DMS114 treated with DMSO at 0.1 percent for 48 hours (cell line): ENCODE results near the gene ERV3-1.
"Not testable (repeated sequence)": the region's sequence is repeated elsewhere in the genome, so short reads cannot be mapped to it uniquely, and the experiment has no call there.

Source experiments
- DNase-seq: peaks from one replicate; lab custom pipeline; 2025; ENCODE audit not compliant: unreplicated experiment; lab: John Stamatoyannopoulos, UW

Gene ERV3-1

DNA sequence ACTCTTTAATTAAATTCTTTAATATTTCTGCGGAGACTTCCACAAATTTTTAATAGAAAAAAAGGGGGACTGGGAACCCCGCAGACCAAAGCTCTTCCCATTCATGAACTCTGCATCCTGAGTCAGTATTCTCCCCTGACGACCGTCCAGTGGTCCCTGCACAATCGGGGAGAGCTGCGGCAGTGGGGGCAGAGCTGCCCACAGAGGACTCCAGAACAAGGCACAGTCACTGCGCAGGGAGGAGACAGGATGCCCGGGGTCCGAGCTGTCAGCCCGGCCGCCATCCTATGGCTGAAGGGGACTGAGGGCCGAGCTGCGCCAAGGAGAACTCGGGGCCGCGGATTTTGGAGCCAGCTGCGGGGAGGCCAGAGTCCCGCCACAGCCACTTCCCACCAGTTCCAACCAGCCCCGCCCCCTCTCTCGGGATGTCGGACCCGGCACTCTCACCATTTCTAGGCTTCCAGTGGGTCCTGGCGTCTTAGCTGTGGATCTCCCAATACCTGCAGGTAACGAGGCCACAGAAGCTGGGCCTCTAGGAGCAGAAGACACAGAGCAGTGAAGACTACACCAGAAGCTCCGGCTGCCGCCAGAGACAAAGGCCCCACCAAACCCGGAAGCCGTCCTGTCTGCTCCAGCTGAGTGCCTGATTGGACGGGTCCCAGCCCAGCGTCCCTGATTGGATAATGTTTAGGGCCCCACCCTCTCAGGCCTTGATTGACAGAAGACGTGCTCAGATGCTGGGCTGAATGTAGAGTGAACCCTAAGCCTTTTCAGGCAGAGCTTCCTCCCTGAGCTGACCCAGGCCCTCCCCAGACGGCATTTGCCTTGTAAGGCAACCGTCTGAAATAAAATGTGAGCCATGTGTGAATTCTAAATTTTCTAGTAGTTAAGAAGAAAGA lies at the start of gene ERV3-1:
Gene ERV3-1, minus strand, starts transcription at position 594 of the 899 bp plus-strand sequence. CDS start 13,661 bp downstream, outside the sequence.
- peak; percentile 91 for DNase-seq

GRCh38 chr7:65055786-65056185 lies 49.3 kb upstream of the ERV3-1 start:
- not testable (repeated sequence) for DNase-seq

DNA sequence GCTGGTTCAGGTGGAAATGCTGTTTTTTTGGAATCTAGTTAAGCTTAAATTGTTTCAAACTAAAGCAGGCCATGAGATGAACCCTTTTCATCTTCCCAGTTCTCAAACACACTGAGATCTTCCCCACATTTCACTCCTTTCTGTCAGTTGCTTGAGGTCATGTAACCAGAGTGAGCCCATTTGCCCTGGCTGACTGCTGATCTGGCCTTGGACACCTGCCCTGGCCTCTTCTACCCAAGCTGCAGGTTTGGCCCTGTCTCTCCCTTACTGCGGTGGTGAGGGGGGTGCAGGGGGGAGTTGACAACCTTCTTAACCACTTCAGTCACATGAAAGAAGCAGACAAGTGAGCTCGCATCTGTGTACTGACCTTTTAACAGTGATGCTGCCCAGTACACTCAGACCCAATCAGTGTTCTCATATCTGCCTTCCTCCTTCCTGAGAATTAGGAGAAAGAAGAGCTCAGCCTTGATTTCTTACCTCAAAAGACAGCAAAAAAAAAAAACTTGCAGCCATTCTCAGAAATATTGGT lies 48.0 kb upstream of the ERV3-1 start:
- DNase-seq: not testable (repeated sequence)

DNA sequence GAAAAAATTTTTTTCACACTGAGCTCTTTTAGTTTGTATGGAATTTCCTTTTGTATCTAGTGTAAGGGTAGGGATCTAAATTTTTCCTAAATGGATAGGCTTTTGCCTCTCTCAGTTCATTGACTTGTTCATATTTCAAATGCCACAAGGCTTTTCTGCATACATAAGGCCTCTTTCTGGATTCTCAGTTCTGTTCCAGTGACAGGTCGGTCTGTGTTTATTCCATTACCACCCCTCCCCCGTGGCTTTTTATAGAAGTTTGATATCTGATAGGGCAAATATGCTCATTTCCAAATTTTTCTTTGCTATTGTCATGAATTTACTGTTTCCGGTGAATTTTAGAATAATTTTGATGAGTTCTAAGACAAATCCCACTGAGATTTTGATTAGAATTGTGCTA lies 45.2 kb upstream of the ERV3-1 start:
- not testable (repeated sequence) for DNase-seq

- not testable (repeated sequence) for DNase-seq
These were observed 44.7 kb upstream of the ERV3-1 start for GRCh38 chr7:65051139-65051538.

DNA sequence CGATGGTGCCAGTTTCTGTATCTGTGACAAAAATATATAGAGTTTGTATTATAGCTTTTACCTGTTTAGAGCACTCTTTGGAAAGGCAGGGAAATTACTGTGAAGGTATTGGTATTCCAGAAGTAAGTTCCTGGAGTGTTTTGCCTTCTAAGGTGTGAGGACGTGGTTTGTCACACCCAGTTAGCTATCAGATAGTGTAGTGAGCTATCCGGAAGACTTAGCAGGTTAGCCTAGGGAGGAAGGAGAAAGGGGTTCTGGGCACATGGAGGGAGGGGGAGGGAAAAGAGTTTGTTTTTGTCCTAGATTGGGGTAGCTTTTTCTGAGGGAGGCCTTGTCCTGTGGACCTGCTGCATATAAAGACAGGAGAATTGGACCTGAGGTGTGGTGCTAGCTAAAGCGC lies 39.8 kb upstream of the ERV3-1 start:
- not testable (repeated sequence) for DNase-seq

- not testable (repeated sequence) for DNase-seq
These were observed 39.1 kb upstream of the ERV3-1 start for GRCh38 chr7:65045589-65045988.

GRCh38 chr7:65038767-65039166 lies 32.3 kb upstream of the ERV3-1 start:
- not testable (repeated sequence) for DNase-seq

DNA sequence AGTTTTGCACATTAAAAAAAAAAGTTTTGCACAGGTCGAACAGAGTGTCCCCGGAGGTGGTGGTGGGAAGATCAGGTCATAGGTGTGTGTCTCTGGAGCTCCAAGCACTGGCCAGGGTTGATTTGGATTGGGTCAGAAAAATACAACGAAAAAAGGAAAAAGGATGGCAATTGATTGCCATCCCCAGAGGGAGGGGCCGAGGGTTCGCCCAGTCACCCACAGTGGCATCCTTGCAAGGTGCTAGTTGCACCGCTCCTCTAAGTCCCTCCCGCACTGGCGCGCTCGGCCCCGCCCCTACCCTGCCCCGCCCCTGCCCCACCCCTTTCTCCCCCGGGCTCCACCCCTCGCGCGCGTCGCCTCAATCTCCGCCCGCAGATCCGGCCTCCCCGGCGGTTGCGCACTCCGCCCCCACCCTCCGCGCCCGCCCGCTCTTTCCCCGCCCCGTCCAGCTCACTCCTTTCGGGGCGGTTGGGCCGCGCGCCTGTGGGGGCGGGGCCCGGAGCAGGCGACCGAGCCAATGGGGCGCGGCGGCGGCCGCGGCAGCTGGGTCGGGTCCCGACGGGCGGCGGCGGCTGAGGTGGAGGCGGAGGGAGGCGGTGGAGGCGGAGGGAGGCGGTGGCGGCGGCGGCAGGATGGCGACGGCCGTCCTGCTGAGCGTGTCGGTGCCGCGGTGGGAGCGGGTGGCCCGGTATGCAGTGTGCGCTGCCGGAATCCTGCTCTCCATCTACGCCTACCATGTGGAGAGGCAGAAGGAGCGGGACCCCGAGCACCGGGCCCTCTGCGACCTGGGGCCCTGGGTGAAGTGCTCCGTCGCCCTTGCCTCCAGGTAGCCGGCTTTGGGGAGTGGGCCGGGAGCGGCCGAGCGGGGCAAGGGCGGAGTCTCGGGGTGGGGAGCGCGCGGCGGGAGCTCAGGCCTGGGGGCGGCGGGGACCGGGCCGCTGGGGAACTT lies 31.5 kb upstream of the ERV3-1 start:
- DNase-seq: peak; percentile 73

- DNase-seq: not testable (repeated sequence)
These were observed 30.0 kb upstream of the ERV3-1 start for GRCh38 chr7:65036526-65036925.

- DNase-seq: not testable (repeated sequence)
These were observed 29.0 kb upstream of the ERV3-1 start for GRCh38 chr7:65035469-65035868.

GRCh38 chr7:65034120-65034782 lies 27.8 kb upstream of the ERV3-1 start:
- not testable (repeated sequence) for DNase-seq

DNA sequence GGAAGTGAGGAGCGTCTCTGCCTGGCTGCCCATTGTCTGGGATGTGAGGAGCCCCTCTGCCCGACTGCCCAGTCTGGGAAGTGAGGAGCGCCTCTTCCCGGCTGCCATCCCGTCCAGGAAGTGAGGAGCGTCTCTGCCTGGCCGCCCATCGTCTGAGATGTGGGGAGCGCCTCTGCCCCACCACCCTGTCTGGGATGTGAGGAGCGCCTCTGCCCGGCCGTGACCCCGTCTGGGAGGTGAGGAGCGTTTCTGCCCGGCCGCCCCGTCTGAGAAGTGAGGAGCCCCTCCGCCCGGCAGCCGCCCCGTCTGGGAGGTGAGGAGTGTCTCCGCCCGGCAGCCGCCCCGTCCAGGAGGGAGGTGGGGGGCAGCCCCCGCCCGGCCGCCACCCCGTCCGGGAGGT lies 26.9 kb upstream of the ERV3-1 start:
- not testable (repeated sequence) for DNase-seq

- not testable (repeated sequence) for DNase-seq
These were observed 18.5 kb upstream of the ERV3-1 start for GRCh38 chr7:65025023-65025422.

GRCh38 chr7:65020978-65021377 lies 14.5 kb upstream of the ERV3-1 start:
- DNase-seq: not testable (repeated sequence)

- not testable (repeated sequence) for DNase-seq
These were observed 3.4 kb upstream of the ERV3-1 start for GRCh38 chr7:65009881-65010280.

DNA sequence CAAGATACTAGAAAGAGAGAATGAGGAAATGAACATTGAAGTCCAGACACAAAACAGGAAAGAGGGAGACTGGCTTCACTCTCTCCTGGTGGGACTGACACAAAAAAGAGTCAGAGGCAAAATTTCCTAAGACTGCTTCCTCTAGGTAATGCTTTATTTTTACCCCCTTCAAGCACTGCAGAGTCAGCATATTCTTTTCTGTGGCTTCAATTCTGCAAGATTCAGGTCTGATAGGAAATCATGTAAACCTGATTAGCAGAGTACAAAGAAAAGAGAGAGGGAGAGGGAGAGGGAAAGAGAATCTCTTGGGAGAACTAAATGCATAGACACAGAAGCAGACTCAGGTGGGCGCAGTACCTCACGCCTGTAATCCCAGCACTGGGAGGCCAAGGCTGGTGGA lies 2.9 kb upstream of the ERV3-1 start:
- not testable (repeated sequence) for DNase-seq

- DNase-seq: not testable (repeated sequence)
These were observed 549 bp upstream of the ERV3-1 start for GRCh38 chr7:65007036-65007435.

DNA sequence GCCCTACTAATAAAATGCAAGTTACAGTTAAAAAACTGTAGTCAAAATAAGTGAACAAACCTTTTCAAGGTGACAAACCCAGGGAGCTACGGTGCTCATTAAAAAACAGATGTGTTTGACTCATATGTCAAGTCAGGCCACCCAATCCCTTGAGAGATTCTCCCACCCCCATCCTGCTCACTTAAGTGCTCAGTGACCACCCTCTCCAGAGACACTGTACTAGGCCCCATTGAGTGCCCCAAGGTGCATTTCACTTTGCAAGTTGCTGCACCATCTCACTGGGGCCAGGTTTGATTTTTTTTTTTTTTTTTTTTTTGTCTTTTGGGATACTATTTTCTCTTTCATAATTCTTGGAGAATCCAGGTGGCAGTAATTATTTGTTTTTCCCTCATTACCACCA lies 1.9 kb downstream of the ERV3-1 start:
- DNase-seq: no peak

GRCh38 chr7:65002972-65003585 lies 3.4 kb downstream of the ERV3-1 start:
- DNase-seq: no peak
